ENCODE measurements around the gene CCDC124.

- no peak for TF ChIP-seq FOXA1 (IDR thresholded peaks at IDR 0.05)
- no peak for TF ChIP-seq SP1 (IDR thresholded peaks at IDR 0.05)
- no peak for TF ChIP-seq ZNF384 (IDR thresholded peaks at IDR 0.05)
Observed at GRCh38 chr19:17981611-17982010, 48.8 kb downstream of the CCDC124 start.
